ENCODE measurements around the gene ATP2A1. TPM values are rescaled to one million over a fixed set of nuclear protein-coding genes. Genes with fewer than 3 reads are reported as not detected.
"Not testable (repeated sequence)": the region's sequence is repeated elsewhere in the genome, so short reads cannot be mapped to it uniquely, and the experiment has no call there.

The ATP2A1 gene
- total and polyA plus RNA-seq, 2 experiments from 2014 or later: 0.13 to 2.3 TPM

DNA sequence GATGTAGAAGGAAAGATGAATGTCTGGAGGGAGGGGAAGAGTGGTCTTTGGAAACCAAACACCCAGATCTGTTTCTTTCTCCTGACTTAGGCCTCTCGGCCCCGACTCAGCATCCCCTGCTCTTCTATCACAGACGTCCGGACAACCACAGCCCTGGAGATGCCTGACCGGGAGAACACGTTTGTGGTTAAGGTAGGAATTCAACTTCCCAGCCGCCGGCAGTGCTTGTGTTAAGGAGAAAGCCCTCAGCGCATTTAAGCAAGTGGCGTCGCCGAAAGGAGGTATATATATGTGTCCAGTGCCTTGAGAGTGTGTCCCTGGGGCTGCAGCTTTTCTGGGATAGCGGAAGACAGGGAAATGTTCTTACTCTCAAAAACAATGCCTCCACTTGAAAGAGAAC, 11.0 kb upstream of the ATP2A1 start:
- TF ChIP-seq EZH2 (IDR thresholded peaks at IDR 0.05; ENCODE audit: borderline replicate concordance) (no peak), EZH2phosphoT487 (IDR thresholded peaks at IDR 0.05; ENCODE audit: low read depth, severe bottlenecking, unreplicated experiment) (no peak)
- TF ChIP-seq, protein P1, sequence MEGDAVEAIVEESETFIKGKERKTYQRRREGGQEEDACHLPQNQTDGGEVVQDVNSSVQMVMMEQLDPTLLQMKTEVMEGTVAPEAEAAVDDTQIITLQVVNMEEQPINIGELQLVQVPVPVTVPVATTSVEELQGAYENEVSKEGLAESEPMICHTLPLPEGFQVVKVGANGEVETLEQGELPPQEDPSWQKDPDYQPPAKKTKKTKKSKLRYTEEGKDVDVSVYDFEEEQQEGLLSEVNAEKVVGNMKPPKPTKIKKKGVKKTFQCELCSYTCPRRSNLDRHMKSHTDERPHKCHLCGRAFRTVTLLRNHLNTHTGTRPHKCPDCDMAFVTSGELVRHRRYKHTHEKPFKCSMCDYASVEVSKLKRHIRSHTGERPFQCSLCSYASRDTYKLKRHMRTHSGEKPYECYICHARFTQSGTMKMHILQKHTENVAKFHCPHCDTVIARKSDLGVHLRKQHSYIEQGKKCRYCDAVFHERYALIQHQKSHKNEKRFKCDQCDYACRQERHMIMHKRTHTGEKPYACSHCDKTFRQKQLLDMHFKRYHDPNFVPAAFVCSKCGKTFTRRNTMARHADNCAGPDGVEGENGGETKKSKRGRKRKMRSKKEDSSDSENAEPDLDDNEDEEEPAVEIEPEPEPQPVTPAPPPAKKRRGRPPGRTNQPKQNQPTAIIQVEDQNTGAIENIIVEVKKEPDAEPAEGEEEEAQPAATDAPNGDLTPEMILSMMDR (IDR thresholded peaks at IDR 0.05; ENCODE audit: poor library complexity): no peak
- no peak for DNase-seq (ENCODE audit: low spot score)
- Histone ChIP-seq H3K36me3 (replicated peaks; ENCODE audit: insufficient read depth, low read depth) (no peaks in the 10 kb centered on the region), H3K27me3 (no peaks in the 10 kb centered on the region), H3K9me3 (ENCODE audit: low read depth) (no peaks in the 10 kb centered on the region), H2AFZ (no peak overlapping the region), H3K9me2 (replicated peaks; ENCODE audit: insufficient read depth) (no peaks in the 10 kb centered on the region), H3K4me3 (no peak overlapping the region), H3K4me1 (ENCODE audit: insufficient read depth) (peaks cover 13% of the 10 kb centered on the region), H4K20me1 (ENCODE audit: insufficient read depth, poor library complexity, severe bottlenecking) (peaks cover 9% of the 10 kb centered on the region), H3K4me2 (no peak overlapping the region), H3K79me2 (peaks cover 38% of the 10 kb centered on the region), H3K27ac (no peak overlapping the region)
- 98% methylated on average over 13 of the region's 13 CpGs for WGBS (ENCODE audit: low lambda C conversion rate, missing lambda C conversion rate)

DNA sequence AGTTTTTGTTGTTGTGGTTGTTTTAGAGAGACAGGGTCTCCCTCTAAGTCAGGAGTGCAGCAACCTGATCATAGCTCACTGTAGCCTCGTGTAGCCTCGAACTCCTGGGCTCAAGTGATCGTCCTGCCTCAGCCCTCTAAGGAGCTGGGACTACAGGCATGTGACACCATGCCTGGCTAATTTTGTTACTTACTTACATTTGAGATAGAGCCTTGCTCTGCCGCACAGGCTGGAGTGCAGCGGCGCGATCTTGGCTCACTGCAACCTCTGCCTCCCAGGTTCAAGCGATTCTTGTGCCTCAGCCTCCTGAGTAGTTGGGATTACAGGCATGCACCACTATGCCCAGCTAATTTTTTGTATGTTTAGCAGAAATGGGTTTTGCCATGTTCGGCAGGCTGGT, 10.6 kb upstream of the ATP2A1 start:
- not testable (repeated sequence) for H2AFZ ChIP-seq; H3K4me2 ChIP-seq; H3K36me3 ChIP-seq (replicated peaks; ENCODE audit: insufficient read depth, low read depth); H4K20me1 ChIP-seq (ENCODE audit: insufficient read depth, poor library complexity, severe bottlenecking); H3K4me3 ChIP-seq; DNase-seq (ENCODE audit: low spot score); H3K9me2 ChIP-seq (replicated peaks; ENCODE audit: insufficient read depth); H3K27ac ChIP-seq; H3K9me3 ChIP-seq (ENCODE audit: low read depth); H3K27me3 ChIP-seq
- WGBS (ENCODE audit: low lambda C conversion rate, missing lambda C conversion rate): 98% methylated on average over 9 of the region's 9 CpGs
- H3K79me2 ChIP-seq: peaks cover 34% of the 10 kb centered on the region
- peaks cover 10% of the 10 kb centered on the region for H3K4me1 ChIP-seq (ENCODE audit: insufficient read depth)

DNA sequence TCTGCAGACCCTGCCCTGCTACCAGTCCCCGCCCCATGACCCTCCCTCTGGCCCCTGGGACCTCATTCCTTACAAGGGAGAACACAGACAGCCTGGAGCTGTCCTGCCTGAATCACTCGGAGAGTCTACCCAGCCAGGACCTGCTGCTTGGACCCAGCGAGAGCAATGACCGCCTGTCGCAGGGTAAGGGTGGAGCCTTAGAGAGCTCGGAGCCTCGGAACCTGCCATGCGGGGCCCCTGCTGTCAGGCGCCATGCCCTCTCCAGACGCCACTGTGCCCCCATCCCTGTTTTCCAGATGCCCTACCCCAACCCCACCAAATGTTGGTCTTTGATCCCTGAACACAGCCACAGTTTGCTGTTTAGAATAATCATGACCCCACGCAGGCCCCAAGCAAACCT, 9.1 kb upstream of the ATP2A1 start:
- H3K4me3 ChIP-seq: no peak overlapping the region
- no peak for TF ChIP-seq EZH2 (IDR thresholded peaks at IDR 0.05; ENCODE audit: borderline replicate concordance)
- peaks cover 28% of the 10 kb centered on the region for H3K79me2 ChIP-seq
- no peaks in the 10 kb centered on the region for H3K9me2 ChIP-seq (replicated peaks; ENCODE audit: insufficient read depth)
- WGBS (ENCODE audit: low lambda C conversion rate, missing lambda C conversion rate): 98% methylated on average over 11 of the region's 11 CpGs
- H2AFZ ChIP-seq: no peak overlapping the region
- no peak overlapping the region for H3K27ac ChIP-seq
- H3K27me3 ChIP-seq: no peaks in the 10 kb centered on the region
- no peak overlapping the region for H3K4me2 ChIP-seq
- H3K4me1 ChIP-seq (ENCODE audit: insufficient read depth): peaks cover 9% of the 10 kb centered on the region
- no peaks in the 10 kb centered on the region for H3K9me3 ChIP-seq (ENCODE audit: low read depth)
- no peaks in the 10 kb centered on the region for H3K36me3 ChIP-seq (replicated peaks; ENCODE audit: insufficient read depth, low read depth)
- H4K20me1 ChIP-seq (ENCODE audit: insufficient read depth, poor library complexity, severe bottlenecking): peaks cover 9% of the 10 kb centered on the region
- no peak for DNase-seq (ENCODE audit: low spot score)

DNA sequence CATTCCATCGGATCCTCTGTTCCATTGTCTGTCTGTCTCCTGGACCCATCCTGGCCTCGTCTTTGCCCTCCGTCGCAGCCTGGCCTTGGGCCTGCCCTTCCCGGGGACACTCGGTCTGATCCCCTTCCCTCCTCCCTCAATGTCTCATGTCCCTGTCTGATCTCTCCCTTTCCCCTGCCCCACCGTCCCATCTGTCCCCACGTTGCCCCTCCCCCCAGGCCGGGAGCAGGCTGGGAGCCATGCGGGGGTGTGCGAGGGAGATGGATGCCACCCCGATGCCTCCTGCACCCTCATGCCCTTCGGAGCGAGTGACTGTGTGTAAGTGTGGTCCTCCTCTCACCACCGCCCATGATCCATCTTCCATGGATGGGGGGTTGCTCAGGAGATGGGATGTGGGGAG, 5.3 kb upstream of the ATP2A1 start:
- Histone ChIP-seq H3K9me3 (ENCODE audit: low read depth) (no peaks in the 10 kb centered on the region), H3K4me1 (ENCODE audit: insufficient read depth) (no peaks in the 10 kb centered on the region), H3K36me3 (replicated peaks; ENCODE audit: insufficient read depth, low read depth) (no peaks in the 10 kb centered on the region), H3K4me3 (no peak overlapping the region), H3K27ac (no peak overlapping the region), H3K27me3 (no peaks in the 10 kb centered on the region), H3K79me2 (peaks cover 3% of the 10 kb centered on the region), H3K4me2 (no peak overlapping the region), H2AFZ (no peak overlapping the region), H4K20me1 (ENCODE audit: insufficient read depth, poor library complexity, severe bottlenecking) (no peaks in the 10 kb centered on the region), H3K9me2 (replicated peaks; ENCODE audit: insufficient read depth) (no peaks in the 10 kb centered on the region)
- TF ChIP-seq EZH2phosphoT487 (IDR thresholded peaks at IDR 0.05; ENCODE audit: low read depth, severe bottlenecking, unreplicated experiment) (no peak), EZH2 (IDR thresholded peaks at IDR 0.05; ENCODE audit: borderline replicate concordance) (no peak)
- TF ChIP-seq, protein P1 (IDR thresholded peaks at IDR 0.05; ENCODE audit: poor library complexity): no peak
- no peak for DNase-seq (ENCODE audit: low spot score)
- WGBS (ENCODE audit: low lambda C conversion rate, missing lambda C conversion rate): 93% methylated on average over 14 of the region's 15 CpGs
